ENCODE results near the gene RIIAD1. TPM values are rescaled to one million over a fixed set of nuclear protein-coding genes. Genes with fewer than 3 reads are reported as not detected.

The RIIAD1 gene
- total and polyA plus RNA-seq, 9 donors: 0.51 to 34.9 (median 0.61) TPM; not detected in 5

- TF ChIP-seq EP300 (IDR thresholded peaks at IDR 0.05): no peak
- no peak for TF ChIP-seq POLR2A (IDR thresholded peaks at IDR 0.05)
- no peak for TF ChIP-seq CTCF (IDR thresholded peaks at IDR 0.05)
- Histone ChIP-seq H3K4me3 (no peak overlapping the region), H3K9me3 (no peaks in the 10 kb centered on the region), H3K27me3 (no peaks in the 10 kb centered on the region), H3K4me1 (ENCODE audit: insufficient read depth) (no peaks in the 10 kb centered on the region), H3K27ac (no peak overlapping the region), H3K36me3 (no peaks in the 10 kb centered on the region)
- intact Hi-C loops (cut with DNase I): no loop called here
- DNase-seq: no peak
- 64 to 77% (median 69%) methylated on average over 3 of the region's 3 CpGs for WGBS, 3 donors
Observed at GRCh38 chr1:151774256-151774922, 53.1 kb downstream of the RIIAD1 start.

- H3K4me3 ChIP-seq: no peak overlapping the region
- no peaks in the 10 kb centered on the region for H3K27me3 ChIP-seq
- H3K9me3 ChIP-seq: no peaks in the 10 kb centered on the region
- intact Hi-C loops (cut with DNase I): no loop called here
- H3K4me1 ChIP-seq (ENCODE audit: insufficient read depth): no peaks in the 10 kb centered on the region
- no peaks in the 10 kb centered on the region for H3K36me3 ChIP-seq
- no peak for TF ChIP-seq POLR2A (IDR thresholded peaks at IDR 0.05)
- TF ChIP-seq EP300 (IDR thresholded peaks at IDR 0.05): no peak
- no peak for TF ChIP-seq CTCF (IDR thresholded peaks at IDR 0.05)
- WGBS, 3 donors: 91 to 96% (median 94%) methylated on average over 7 of the region's 7 CpGs
- DNase-seq: no peak
- no peak overlapping the region for H3K27ac ChIP-seq
Observed at GRCh38 chr1:151775894-151776664, 54.8 kb downstream of the RIIAD1 start.

GRCh38 chr1:151776665-151777062 lies 55.3 kb downstream of the RIIAD1 start:
- no peaks in the 10 kb centered on the region for H3K9me3 ChIP-seq
- WGBS, 3 donors: 91 to 92% (median 91%) methylated on average over 3 of the region's 3 CpGs
- DNase-seq: no peak
- H3K4me3 ChIP-seq: no peak overlapping the region
- no peaks in the 10 kb centered on the region for H3K4me1 ChIP-seq (ENCODE audit: insufficient read depth)
- no peaks in the 10 kb centered on the region for H3K36me3 ChIP-seq
- no peaks in the 10 kb centered on the region for H3K27me3 ChIP-seq
- H3K27ac ChIP-seq: no peak overlapping the region
- intact Hi-C loops (cut with DNase I): no loop called here
- TF ChIP-seq EP300 (IDR thresholded peaks at IDR 0.05): no peak
- TF ChIP-seq POLR2A (IDR thresholded peaks at IDR 0.05): no peak
- TF ChIP-seq CTCF (IDR thresholded peaks at IDR 0.05): no peak

GRCh38 chr1:151777317-151777716 lies 56.0 kb downstream of the RIIAD1 start:
- Histone ChIP-seq H3K36me3 (no peaks in the 10 kb centered on the region), H3K4me1 (ENCODE audit: insufficient read depth) (no peaks in the 10 kb centered on the region), H3K27ac (no peak overlapping the region), H3K27me3 (no peaks in the 10 kb centered on the region), H3K4me3 (no peak overlapping the region), H3K9me3 (no peaks in the 10 kb centered on the region)
- no peak for TF ChIP-seq CTCF (IDR thresholded peaks at IDR 0.05)
- TF ChIP-seq POLR2A (IDR thresholded peaks at IDR 0.05): no peak
- TF ChIP-seq EP300 (IDR thresholded peaks at IDR 0.05): no peak
- no peak for DNase-seq
- intact Hi-C loops (cut with DNase I): no loop called here
- WGBS, 3 donors: 71 to 96% (median 93%) methylated on average over 4 of the region's 4 CpGs

Small RNA genes within 50 kb of the gene (small RNA-seq; reads per million reads assigned to genes)
- gene RNU6-662P: not detected

Other genes starting within 250 kb of the RIIAD1 start
- 10 to 100 TPM in 1 of 7 donors, 1 to 10 TPM in 6; 3.2 to 26.8 (median 5.3) TPM for gene CGN, start 210.1 kb upstream of the RIIAD1 start, total RNA-seq
- gene CGN, start 210.1 kb upstream of the RIIAD1 start, polyA plus RNA-seq: 1 to 10 TPM; 1.0 to 4.3 TPM
- 10 to 100 TPM in 1 of 7 donors, 1 to 10 TPM in 6; 5.0 to 10.1 (median 7.3) TPM for gene TUFT1, start 181.2 kb upstream of the RIIAD1 start, total RNA-seq
- 10 to 100 TPM in 1 of 2 donors, 1 to 10 TPM in 1; 6.6 to 10.2 TPM for gene TUFT1, start 181.2 kb upstream of the RIIAD1 start, polyA plus RNA-seq
- 10 to 100 TPM; 20.5 to 42.7 (median 35.9) TPM for gene SNX27, start 109.5 kb upstream of the RIIAD1 start, total RNA-seq
- 10 to 100 TPM in 1 of 2 donors, 1 to 10 TPM in 1; 9.5 to 18.4 TPM for gene SNX27, start 109.5 kb upstream of the RIIAD1 start, polyA plus RNA-seq
- gene CELF3, start 4.7 kb upstream of the RIIAD1 start, total RNA-seq: under 1 TPM in 1 of 7 donors, not detected in 6; 0.57 TPM
- gene CELF3, start 4.7 kb upstream of the RIIAD1 start, polyA plus RNA-seq: not detected
- gene MRPL9, start 42.0 kb downstream of the RIIAD1 start, total RNA-seq: 10 to 100 TPM; 40.2 to 69.0 (median 55.2) TPM
- 10 to 100 TPM; 55.4 to 86.8 TPM for gene MRPL9, start 42.0 kb downstream of the RIIAD1 start, polyA plus RNA-seq
- 1 to 10 TPM; 1.5 to 3.8 (median 3.2) TPM for gene TDRKH, start 69.0 kb downstream of the RIIAD1 start, total RNA-seq
- gene TDRKH, start 69.0 kb downstream of the RIIAD1 start, polyA plus RNA-seq: 1 to 10 TPM; 1.9 to 6.6 TPM
- gene LINGO4, start 83.9 kb downstream of the RIIAD1 start, total RNA-seq: under 1 TPM in 3 of 7 donors, not detected in 4; 0.08 to 0.34 (median 0.10) TPM
- gene LINGO4, start 83.9 kb downstream of the RIIAD1 start, polyA plus RNA-seq: not detected
- gene RORC, start 110.3 kb downstream of the RIIAD1 start, total RNA-seq: 10 to 100 TPM in 1 of 7 donors, 1 to 10 TPM in 2, under 1 TPM in 4; 0.18 to 22.3 (median 0.83) TPM
- under 1 TPM; 0.39 to 0.48 TPM for gene RORC, start 110.3 kb downstream of the RIIAD1 start, polyA plus RNA-seq
- gene C2CD4D, start 118.3 kb downstream of the RIIAD1 start, total RNA-seq: 1 to 10 TPM in 1 of 7 donors, under 1 TPM in 3, not detected in 3; 0.10 to 1.0 (median 0.18) TPM
- gene C2CD4D, start 118.3 kb downstream of the RIIAD1 start, polyA plus RNA-seq: under 1 TPM in 1 of 2 donors, not detected in 1; 0.04 TPM
- gene THEM5, start 132.2 kb downstream of the RIIAD1 start, total RNA-seq: not detected
- under 1 TPM in 1 of 2 donors, not detected in 1; 0.07 TPM for gene THEM5, start 132.2 kb downstream of the RIIAD1 start, polyA plus RNA-seq
- gene THEM4, start 188.0 kb downstream of the RIIAD1 start, total RNA-seq: 10 to 100 TPM; 10.4 to 21.8 (median 16.7) TPM
- gene THEM4, start 188.0 kb downstream of the RIIAD1 start, polyA plus RNA-seq: 10 to 100 TPM; 12.3 to 14.4 TPM